Measurements from ENCODE around the gene IL5RA. TPM values are rescaled to one million over a fixed set of nuclear protein-coding genes. Genes with fewer than 3 reads are reported as not detected.

The IL5RA gene
- total RNA-seq, 1 experiment from 2014 or later: not detected

- no peak for DNase-seq (ENCODE audit: low spot score)
Measured at GRCh38 chr3:3107858-3108257, 2.3 kb downstream of the IL5RA start.

- DNase-seq (ENCODE audit: low spot score): no peak
Measured at GRCh38 chr3:3107181-3107580, 3.0 kb downstream of the IL5RA start.

GRCh38 chr3:3105815-3106214, 4.4 kb downstream of the IL5RA start:
- DNase-seq (ENCODE audit: low spot score): no peak

GRCh38 chr3:3105246-3105645, 4.9 kb downstream of the IL5RA start:
- DNase-seq (ENCODE audit: low spot score): no peak

- DNase-seq (ENCODE audit: low spot score): no peak
Measured at GRCh38 chr3:3102751-3103150, 7.4 kb downstream of the IL5RA start.

GRCh38 chr3:3101660-3102458, 8.3 kb downstream of the IL5RA start:
- DNase-seq (ENCODE audit: low spot score): no peak

GRCh38 chr3:3097958-3098357, 12.2 kb downstream of the IL5RA start:
- DNase-seq (ENCODE audit: low spot score): no peak

GRCh38 chr3:3089017-3089416, 21.2 kb downstream of the IL5RA start:
- no peak for DNase-seq (ENCODE audit: low spot score)

GRCh38 chr3:3087716-3088465, 22.3 kb downstream of the IL5RA start:
- no peak for DNase-seq (ENCODE audit: low spot score)

GRCh38 chr3:3087279-3087678, 22.9 kb downstream of the IL5RA start:
- DNase-seq (ENCODE audit: low spot score): no peak

- no peak for DNase-seq (ENCODE audit: low spot score)
Measured at GRCh38 chr3:3086239-3086638, 23.9 kb downstream of the IL5RA start.

- no peak for DNase-seq (ENCODE audit: low spot score)
Measured at GRCh38 chr3:3085782-3086181, 24.4 kb downstream of the IL5RA start.

GRCh38 chr3:3084890-3085289, 25.3 kb downstream of the IL5RA start:
- no peak for DNase-seq (ENCODE audit: low spot score)

- DNase-seq (ENCODE audit: low spot score): no peak
Measured at GRCh38 chr3:3082234-3082924, 27.8 kb downstream of the IL5RA start.

- no peak for DNase-seq (ENCODE audit: low spot score)
Measured at GRCh38 chr3:3081381-3082233, 28.6 kb downstream of the IL5RA start.

- DNase-seq (ENCODE audit: low spot score): no peak
Measured at GRCh38 chr3:3080309-3080708, 29.9 kb downstream of the IL5RA start.

- no peak for DNase-seq (ENCODE audit: low spot score)
Measured at GRCh38 chr3:3074551-3075257, 35.5 kb downstream of the IL5RA start.

- DNase-seq (ENCODE audit: low spot score): no peak
Measured at GRCh38 chr3:3071136-3071535, 39.0 kb downstream of the IL5RA start.

- no peak for DNase-seq (ENCODE audit: low spot score)
Measured at GRCh38 chr3:3069723-3070122, 40.5 kb downstream of the IL5RA start.

GRCh38 chr3:3068358-3068881, 41.8 kb downstream of the IL5RA start:
- DNase-seq (ENCODE audit: low spot score): no peak

- DNase-seq (ENCODE audit: low spot score): no peak
Measured at GRCh38 chr3:3066910-3067309, 43.3 kb downstream of the IL5RA start.

All from HT-29 (cell line).